NCI-H1694 (cell line): ENCODE results near the gene TP53I11.

Experiments
- DNase-seq: peaks from one replicate; lab custom pipeline; 2025; lab: John Stamatoyannopoulos, UW

TP53I11 gene

DNA sequence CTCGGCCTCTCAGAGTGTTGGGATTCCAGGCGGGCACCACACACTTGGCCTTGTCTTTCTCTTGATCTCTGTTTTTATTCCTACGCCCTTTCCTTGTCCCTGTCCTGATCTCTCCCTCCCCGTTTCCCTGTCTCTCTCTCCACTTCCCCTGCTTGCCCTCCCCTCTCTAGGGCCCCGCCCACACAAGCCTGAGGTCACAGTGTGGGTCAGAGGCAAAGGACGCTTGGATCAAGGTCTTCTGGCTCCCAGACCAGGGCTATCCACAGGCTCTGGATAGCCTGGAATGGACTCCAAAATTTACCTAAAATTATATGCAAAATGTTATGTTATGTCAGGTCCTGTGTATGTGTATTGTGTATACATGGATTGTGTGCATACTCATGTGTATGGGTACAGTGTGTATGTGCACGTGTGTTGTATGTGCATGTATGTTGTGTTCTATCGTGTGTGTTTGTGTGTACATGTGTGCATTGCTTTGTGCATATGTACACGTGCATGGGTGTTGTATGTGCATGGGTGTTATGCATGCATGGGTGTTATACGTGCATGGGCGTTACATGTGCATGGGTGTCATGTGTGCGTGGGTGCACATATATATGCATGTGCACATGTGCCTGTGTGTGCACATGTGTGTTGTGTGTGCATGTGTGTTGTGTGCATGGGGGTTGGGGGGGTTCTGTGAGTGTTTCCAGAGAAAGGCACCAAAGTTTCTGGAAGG, 38.3 kb downstream of the TP53I11 start:
- no peak for DNase-seq

DNA sequence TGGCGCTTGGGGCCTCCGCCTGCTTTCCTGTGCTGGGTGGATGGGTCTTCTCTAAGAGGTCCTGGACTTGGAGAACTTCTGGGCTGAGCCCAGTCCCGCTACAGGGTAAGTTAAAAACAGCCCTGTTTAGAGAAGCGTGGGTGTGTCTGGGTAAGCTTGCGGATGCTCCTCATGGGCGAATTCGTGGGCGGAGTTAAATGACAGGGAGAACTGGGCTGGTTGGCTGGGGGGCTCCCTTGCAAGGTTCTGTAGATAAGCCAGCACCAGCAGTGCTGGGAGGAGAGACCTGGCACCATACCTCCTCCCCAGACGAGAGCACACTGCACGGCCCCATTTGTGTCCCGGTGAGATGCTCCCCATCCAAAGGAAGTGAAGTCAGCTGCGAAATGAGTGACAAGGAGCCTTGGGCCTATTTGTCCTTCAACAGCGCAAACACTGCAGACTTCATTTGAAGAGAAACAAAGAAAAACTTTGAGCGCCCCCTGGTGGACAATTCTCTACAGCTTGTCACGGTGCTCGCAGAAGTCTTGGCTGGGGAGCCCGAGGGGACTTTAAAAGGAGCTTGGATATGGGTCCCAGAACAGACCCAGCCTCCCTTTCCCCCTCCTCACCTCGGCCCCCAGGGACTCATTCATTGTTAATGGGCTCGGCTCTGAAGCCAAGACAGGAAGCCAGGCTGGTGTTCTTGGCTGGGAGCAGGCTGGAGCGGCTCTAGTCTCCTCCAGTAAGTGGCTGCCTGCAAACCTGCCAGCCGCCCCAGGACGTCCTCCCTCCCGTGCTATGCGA, 39.5 kb downstream of the TP53I11 start:
- DNase-seq = peak; percentile 91

DNA sequence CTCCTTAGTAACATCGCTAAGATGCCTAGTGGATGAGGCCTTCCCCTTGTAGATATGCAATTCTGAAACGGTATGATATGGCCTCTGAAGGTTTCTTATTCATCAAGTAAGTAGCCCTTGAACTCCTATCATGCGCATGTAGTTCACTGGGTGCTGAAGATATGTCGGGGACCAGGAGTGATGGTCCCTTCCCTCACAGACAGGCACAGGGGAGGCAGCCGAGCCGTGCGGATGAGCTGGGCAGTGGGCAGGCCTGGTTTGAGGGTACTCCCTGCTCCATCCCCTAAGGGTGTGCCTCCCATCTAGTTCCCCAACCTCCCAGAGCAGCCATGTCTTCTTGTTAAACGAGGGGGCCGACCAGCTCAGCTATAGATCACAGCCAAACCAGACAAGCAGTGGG, 40.1 kb downstream of the TP53I11 start:
- no peak for DNase-seq

DNA sequence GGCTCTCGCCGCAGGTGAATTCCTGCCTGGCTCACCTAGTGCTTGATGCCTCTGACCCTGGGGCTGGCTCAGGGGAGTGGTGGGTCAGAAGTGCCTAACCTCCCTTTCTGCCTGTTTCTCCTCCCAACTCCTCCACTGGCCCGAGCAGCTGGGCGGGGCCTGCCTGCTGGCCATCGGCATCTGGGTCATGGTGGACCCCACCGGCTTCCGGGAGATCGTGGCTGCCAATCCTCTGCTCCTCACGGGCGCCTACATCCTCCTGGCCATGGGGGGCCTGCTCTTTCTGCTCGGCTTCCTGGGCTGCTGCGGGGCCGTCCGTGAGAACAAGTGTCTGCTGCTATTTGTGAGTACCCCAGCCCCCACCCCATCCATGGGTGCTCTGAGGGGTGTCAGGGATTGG, 41.1 kb downstream of the TP53I11 start:
- no peak for DNase-seq

DNA sequence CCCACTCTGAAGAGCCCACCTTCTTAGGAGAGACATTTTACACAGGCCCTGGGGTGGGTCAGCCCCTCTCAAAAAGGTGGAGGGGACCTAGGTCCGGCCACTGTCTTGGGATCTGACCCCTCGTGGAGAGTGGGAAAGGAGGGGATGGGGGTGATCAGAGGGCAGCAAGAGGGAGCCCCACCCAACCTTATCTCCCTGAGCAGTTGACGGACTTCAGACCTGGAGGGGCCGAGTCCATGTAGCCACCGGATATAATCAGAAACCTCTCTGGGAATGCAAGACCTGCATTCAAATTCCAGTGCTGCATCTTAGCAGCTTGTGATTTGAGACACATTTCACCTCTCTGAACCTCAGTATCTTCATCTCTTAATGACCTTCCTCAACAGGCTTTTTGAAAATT, 44.0 kb downstream of the TP53I11 start:
- DNase-seq = no peak

DNA sequence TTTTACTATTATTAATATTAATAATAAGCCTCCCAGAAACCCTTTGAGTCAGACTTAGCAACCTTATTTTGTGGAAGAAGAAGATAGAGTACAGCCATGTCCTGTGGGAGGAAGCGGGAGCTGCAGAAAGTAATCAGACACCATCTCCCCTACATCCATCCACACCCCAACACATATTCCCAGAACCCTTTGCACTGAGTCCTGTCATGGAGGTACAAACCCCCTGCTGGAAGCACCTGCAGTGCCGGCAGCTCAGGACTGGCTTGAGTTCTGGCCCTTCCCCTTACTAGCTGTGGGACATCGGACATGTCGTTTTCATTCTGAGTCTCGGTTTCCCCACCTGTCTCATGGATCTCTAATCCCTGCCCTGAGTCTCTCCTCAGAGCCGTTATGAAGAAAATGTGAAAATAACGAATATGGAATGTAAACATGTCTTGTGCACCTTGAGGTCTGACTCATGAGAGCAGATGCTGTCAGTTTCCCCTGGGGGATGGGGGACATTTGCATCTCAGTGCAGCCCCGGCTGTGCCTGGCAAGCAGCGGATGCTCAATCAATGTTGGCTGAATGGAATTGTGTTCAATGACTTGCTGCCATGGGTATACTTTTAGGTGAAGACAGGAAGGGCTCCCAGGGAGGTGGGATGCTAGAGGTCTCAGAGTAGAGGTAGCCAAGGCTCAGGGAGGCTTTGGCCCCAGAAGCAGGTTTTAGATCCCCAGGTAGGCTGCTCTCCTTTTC, 45.4 kb downstream of the TP53I11 start:
- DNase-seq = peak; percentile 15

DNA sequence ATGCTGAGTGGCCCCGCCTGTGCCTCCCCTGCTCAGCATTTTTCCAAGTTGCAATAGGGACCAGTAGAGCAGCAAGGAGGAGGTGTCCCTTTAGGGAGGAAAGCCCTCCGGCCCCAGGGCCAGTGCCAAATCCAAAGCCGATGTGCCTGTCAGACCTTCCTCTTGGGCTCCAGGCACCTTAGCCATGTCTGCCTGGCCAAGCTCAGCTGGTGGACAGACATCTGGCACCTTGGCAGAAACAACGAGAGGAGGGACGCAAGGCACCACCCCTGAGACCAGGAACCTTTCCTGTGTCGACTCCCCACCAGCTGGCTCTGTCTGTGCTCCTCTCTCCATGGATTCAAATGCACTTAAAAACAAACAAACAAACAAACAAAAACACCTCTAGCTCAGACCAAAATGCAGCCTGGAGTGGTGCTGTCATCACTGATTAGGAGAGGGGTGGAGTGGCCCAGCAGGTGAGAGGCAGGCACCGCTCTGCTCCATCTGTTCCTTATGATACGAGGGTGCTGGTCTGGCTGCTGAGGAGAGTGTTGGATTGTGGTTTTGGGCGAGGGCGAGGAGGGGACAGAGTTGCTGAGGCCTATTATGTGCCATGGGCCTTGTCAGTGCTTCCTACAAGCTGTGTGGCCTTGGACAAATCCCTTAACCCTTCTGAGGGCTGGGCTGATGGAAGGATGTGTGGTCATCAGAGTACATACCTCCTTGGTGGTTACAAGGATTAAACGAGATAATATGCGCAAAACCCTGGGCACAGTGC, 46.2 kb downstream of the TP53I11 start:
- DNase-seq = no peak

DNA sequence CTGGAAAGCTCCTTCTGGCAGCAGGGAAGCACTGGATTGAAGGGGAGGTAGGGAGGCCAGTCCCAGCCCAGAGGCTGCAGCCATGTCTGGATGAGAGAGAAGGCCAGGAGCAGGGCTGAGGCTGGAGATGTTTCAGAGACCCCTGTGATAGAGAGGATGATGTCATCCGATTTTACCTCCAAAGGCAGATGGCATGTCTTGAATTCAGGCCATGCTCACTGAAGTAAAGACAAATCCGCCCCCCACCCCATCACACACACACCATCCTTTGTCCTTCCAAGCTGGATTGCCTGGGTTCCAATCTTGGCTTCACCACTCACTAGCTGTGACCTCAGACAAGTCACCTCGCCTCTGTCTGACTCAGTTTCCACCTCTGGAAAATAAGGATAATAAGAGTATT, 47.2 kb downstream of the TP53I11 start:
- DNase-seq = no peak

DNA sequence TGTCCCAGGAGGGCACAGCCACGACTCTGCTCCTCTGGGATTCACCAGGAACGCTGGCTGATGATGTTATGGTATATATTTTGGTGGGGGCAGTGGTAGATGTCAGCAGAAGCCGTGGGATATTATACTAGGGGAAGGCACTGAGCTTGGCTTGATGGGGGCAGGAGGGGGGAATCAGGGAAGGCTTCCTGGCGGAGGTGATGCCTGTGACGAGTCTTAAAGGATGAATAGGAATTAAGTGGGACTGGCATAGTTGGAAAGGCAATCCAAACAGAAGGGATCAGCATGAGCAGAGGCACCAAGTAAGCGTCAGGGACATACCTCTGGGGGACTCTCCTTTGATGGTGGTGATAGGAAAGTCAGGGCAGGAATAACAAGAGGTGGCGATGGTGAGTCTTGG, 47.6 kb downstream of the TP53I11 start:
- no peak for DNase-seq

DNA sequence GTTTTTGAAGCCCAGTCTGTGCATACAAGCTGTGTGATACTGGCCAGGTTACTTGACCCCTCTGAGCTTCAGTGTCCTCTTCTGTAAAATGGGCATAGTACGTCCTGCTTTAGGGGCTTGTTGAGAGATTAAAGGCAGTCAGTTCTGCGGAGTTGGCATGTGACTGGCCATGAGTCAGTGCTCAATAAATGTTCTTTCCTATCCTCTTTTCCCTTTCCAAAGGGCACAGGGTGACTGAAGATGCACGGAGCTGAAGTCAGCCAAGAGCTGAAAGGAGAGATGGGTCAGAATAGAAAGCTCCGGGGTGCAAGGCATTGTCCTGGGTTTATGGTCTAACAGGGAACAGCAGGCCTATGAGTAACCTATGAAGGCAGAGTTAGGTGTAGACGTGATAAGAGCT, 48.9 kb downstream of the TP53I11 start:
- no peak for DNase-seq

DNA sequence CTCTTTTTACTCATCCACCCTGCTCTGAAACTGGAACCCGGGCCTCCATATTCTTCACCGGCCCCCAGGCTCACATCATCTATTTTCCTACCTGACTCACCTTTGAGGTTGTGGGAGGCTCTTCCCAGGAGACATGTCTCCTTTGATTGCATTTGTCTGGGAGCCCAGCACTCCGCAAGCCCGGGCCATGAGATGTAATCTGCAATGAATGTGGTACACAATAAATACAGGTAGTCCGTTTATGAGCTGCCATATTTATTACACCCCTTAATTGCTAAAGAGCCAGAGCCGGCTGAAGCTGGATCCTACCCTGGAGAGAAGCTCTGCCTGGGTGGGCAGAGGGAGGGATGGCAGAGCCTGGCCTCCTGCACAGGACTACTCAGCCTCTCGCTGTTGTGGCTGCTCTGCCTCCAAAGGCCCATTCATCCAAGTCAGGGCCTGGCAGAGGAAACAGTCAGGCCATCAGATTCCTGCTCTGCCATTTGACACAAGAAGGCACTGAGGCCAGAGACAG, 49.5 kb downstream of the TP53I11 start:
- DNase-seq = no peak

DNA sequence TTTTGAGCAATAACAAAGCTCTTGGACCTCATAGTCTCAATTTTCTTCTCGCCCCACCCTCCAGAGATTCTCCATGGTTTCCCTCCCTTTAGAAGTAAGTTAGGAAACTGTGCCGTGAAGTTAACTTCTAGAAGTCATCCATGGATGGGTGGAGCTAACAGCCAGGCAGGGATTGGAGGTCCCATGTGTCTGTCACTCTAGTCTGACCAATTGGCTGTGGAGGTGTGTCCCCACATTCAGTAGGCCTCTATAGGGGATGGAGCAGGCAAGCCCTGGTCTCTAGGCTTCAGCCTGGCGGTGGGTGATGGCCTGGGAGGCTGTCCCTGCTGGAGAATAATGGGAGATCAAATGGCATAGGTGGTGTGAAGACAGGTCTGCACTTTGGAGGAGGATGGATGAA, 50.7 kb downstream of the TP53I11 start:
- DNase-seq = no peak

DNA sequence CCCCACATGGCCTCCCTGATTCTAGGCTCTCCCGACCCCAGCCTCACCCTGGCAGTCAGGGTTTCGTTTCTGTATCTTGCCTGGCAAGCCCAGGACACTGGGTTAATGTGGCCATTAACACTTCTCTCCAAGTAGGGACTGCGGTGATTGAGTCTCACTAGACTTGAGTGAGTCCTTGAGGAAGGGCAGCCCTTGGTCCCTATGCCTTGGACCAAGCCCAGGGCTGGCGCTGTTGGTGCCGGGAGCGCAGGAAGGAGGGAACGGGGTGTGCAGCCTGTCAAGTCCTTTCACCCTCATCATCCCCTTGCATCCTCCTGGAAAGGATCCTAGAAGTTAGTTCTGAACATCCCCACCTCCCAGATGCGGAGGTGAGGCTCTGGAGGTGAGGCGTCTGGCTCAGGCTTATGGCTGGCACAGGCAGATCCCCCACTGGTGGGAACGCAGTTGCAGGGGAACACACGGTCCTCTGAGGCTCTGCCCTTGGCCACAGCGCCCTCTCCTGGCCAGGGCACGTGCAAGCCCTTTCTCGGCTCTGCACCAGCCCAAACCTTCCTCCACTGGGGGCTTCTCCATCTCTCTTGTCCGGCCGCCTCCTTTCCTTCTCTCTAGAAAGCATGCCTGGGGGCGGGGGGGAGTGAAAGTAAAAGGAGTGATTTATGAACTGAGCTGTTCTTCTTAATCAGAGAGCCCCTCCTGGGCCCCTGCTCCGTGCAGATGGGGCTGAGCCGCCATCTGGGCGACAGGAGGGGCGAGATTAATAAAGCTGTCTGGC, 56.7 kb downstream of the TP53I11 start:
- peak; percentile 88 for DNase-seq

DNA sequence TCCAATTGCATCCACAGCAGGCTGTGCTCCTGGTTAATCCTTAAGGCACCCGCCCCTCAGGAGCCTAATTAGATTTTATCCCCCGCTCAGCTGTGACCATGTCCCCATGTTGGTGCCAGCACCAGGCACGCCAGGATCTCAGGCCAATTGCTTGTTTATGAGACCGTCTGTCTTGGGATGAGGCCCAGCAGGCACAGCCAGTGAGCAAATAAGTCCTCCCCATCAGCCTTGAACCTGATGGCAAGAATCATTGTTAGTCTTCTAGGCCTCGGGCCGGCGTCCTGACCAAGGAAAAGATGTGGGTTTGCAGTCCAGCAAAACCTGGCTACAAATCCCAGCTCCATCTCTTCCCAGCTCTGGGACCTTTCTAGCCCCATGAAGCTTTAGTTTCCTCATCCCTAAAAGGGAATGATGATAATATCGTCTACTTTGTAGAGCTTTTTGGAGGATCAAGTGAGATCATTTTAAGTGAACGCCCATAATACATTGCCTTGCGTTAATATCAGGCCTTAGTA, 57.3 kb downstream of the TP53I11 start:
- peak; percentile 87 for DNase-seq

DNA sequence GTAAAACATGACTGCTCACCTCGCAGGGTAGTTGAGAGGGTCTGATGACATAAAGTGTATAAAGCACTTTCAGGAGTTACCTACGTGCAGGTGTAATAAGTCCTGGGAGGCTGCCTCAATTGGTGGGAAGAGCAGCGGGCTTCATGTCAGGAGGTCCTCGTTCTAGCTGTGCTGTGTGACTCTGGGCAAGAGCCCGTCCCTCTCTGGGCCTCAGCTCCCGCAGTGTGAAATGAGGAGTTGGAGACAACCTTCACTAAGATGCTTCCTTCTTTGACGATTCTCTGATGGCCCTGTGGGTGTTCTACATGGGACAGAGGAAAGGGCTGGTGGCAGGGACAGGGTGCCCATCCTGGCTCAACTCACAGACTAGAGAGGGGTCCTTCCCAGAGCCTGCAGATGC, 57.8 kb downstream of the TP53I11 start:
- no peak for DNase-seq

DNA sequence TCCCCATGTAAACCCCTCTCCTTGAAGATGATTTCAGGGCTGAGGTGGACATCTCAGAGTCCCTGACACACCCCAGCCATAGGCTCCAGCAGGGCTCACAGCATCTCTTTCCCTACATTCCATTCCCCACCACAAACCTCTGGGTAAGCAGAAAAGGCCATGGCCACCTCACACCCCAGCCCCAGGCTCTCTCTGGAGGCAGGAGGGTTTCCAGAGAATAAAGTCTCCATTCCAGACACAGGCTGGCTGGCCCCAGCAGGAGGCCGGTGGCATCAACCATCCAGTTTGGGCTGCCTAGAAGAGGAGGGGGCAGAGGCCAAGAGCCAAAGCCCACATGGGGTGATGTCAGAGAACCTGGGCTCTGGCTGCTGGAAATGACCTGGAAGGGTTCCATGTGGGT, 61.4 kb downstream of the TP53I11 start:
- no peak for DNase-seq

DNA sequence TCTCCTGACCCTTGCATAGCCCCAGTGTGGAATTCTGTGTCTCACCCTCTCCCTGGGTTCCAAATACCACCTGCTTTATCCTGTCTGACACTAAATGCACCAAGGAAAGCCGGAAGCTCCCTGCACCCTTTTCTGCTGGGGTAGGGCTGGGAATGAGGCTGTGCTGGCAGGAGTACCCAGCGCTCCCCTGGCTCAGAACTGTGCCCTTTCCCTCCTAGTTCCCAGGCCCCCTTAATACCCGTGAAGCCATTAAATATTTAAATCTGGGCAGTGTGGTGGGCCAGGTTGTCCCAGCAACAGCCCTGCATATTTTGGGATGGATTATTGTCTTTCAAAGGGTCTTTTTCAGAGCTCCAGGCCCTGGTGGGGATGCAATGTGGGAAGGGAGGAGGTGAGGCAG, 63.0 kb downstream of the TP53I11 start:
- no peak for DNase-seq

DNA sequence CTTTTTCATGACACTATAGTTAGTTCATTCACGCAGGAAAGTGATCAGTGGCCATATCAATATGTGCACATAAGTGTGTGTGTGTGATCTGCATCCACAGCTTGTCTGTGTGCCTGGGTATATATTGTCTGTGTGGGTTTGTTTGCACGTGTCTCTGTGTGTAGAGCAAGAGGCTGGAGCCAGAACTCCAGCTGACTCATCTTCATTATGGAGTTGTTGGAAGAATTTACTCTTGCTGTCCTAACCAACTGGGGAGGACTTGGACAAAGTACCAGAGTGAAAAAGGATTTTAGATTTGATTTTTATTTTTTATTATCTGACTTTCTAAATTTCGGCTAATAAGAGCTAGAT, 63.9 kb downstream of the TP53I11 start:
- no peak for DNase-seq

DNA sequence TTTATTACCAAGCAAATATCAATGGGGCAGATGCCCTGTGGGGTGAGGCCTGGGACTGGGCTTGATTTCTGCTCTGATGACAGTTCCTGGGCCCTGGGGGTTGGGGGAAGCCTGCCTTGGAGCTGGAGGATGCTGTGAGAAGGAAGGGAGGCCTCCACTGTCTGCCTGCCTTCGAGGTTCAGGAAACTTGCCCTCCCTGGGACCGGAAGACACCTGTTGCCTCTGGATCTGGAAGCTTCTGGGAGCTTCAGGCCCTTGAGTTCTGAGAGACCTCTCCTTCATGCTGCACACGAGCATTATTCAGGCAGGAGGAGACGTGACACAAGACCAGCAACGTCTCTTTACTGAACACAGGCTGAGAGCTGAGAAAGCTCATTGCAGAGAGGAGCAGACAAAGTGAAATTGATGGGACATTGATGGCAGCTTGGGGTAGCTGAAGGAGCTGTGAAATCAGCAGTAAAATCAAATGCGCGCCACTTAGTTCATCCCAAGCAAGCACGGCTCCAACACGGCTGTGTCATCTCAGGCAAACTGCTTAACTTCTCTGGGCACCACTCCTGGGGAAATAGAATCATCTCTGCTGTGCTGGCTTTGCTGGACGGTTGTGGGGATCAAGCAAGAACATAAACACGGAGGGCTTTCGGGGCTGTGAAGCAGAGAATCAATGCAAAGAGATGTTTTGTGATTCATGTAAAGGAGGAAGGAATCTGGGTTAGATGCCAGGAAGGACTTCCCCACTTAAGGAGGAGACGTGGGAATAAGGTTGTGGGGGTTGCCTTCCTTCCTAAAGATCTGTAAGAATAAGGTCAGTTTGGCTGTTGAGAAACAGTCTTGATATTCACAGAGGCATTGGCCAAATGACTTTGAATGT, 64.5 kb downstream of the TP53I11 start:
- DNase-seq = no peak
